ENCODE measurements around the gene STX3.

DNA sequence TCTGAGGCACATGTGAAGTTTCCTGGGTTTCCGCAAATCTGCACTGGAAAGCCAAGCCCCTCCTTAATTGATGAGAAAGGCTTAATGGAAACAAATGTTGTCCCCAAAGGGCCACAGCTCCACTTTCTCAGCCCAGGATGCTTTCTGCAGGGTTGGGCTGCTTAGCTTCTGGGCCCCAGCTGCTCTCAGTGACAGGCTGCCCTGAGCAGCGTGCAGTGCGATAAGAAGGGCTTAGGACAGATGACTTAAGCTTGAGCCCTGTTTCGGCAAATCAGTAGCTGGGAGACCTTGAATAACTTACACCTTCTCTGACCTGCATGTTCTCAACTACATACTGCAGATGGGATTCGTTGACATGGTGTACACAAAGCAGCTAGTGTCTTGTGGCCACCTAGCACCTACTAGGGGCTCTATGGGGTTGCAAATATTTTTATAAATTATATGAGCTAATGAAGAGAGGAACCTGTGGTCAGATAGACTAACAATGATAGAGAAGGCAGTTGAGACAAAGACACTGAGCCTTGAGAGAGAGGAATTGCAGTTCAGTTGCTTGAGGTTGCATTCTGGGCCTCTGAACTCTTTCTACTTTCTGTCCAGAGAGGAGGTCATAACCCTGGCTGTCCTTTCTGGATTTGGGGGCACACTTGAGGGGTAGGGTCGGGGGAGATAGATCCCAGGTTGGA is 11.5 kb downstream of the STX3 start:
- TF ChIP-seq, protein P1, sequence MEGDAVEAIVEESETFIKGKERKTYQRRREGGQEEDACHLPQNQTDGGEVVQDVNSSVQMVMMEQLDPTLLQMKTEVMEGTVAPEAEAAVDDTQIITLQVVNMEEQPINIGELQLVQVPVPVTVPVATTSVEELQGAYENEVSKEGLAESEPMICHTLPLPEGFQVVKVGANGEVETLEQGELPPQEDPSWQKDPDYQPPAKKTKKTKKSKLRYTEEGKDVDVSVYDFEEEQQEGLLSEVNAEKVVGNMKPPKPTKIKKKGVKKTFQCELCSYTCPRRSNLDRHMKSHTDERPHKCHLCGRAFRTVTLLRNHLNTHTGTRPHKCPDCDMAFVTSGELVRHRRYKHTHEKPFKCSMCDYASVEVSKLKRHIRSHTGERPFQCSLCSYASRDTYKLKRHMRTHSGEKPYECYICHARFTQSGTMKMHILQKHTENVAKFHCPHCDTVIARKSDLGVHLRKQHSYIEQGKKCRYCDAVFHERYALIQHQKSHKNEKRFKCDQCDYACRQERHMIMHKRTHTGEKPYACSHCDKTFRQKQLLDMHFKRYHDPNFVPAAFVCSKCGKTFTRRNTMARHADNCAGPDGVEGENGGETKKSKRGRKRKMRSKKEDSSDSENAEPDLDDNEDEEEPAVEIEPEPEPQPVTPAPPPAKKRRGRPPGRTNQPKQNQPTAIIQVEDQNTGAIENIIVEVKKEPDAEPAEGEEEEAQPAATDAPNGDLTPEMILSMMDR (IDR thresholded peaks at IDR 0.05; ENCODE audit: insufficient read depth, low read length), result no peak
- TF ChIP-seq POLR2AphosphoS5 (IDR thresholded peaks at IDR 0.05; ENCODE audit: low read depth) (no peak), GABPA (IDR thresholded peaks at IDR 0.05; ENCODE audit: low read depth) (no peak), SPI1 (IDR thresholded peaks at IDR 0.05; ENCODE audit: borderline replicate concordance, low read depth) (no peak)
- TF ChIP-seq, protein P2, sequence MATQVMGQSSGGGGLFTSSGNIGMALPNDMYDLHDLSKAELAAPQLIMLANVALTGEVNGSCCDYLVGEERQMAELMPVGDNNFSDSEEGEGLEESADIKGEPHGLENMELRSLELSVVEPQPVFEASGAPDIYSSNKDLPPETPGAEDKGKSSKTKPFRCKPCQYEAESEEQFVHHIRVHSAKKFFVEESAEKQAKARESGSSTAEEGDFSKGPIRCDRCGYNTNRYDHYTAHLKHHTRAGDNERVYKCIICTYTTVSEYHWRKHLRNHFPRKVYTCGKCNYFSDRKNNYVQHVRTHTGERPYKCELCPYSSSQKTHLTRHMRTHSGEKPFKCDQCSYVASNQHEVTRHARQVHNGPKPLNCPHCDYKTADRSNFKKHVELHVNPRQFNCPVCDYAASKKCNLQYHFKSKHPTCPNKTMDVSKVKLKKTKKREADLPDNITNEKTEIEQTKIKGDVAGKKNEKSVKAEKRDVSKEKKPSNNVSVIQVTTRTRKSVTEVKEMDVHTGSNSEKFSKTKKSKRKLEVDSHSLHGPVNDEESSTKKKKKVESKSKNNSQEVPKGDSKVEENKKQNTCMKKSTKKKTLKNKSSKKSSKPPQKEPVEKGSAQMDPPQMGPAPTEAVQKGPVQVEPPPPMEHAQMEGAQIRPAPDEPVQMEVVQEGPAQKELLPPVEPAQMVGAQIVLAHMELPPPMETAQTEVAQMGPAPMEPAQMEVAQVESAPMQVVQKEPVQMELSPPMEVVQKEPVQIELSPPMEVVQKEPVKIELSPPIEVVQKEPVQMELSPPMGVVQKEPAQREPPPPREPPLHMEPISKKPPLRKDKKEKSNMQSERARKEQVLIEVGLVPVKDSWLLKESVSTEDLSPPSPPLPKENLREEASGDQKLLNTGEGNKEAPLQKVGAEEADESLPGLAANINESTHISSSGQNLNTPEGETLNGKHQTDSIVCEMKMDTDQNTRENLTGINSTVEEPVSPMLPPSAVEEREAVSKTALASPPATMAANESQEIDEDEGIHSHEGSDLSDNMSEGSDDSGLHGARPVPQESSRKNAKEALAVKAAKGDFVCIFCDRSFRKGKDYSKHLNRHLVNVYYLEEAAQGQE (IDR thresholded peaks at IDR 0.05; ENCODE audit: insufficient replicate concordance, low read depth), result no peak

Data from HL-60 (cell line).